ENCODE data around the gene SCAMP2. TPM values are rescaled to one million over a fixed set of nuclear protein-coding genes. Genes with fewer than 3 reads are reported as not detected.

SCAMP2 gene
- total and polyA plus RNA-seq, 9 donors: 17.3 to 74.5 (median 54.2) TPM

DNA sequence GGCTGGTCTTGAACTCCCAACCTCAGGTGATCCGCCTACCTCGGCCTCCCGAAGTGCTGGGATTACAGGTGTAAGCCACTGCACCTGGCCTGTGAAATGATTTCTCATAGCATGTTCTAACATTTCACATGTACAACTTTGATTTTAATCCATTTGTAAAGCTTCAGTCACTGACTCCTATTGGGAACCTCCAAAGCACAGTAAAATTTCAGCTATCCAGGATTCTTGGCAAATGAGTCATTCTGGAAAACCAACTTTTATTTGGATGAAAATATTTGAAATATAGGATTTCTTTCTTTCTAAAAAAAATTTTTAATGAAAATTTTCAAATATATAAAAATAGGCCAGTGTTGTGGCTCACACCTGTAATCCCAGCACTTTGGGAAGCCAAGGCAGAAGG is 63.2 kb downstream of the SCAMP2 start:
- H3K27ac ChIP-seq (ENCODE audit: low read length): no peak overlapping the region

DNA sequence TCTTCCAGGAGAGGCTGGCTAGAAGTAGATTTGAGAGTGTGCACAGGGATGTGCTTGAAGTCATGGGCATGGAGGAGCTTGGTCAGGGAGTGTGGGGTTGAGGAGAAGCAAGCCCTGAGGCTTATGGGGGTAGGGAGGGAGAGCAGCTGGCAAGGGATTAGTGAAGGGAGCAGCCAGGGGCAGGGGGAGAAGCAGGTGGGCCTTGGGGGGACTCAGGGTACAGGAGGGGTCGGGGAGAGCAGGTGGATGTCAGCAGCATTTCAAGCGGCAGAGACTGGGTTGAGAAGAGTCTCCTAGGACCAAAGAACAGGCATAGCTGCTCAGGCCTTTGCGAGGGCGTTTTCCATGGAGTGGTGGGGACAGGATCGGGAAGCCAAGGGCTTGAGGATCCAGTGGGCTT is 63.9 kb downstream of the SCAMP2 start:
- Histone ChIP-seq H3K27ac (ENCODE audit: low read length) (no peak overlapping the region), H3K4me1 (ENCODE audit: control insufficient read depth, insufficient read depth, low read length) (peaks cover 2% of the 10 kb centered on the region), H3K36me3 (ENCODE audit: control insufficient read depth, insufficient read depth, low read length) (peaks cover under 1% of the 10 kb centered on the region), H3K9me3 (replicated peaks; ENCODE audit: control insufficient read depth, low read depth, low read length) (no peaks in the 10 kb centered on the region), H3K27me3 (ENCODE audit: control insufficient read depth, insufficient read depth, low read length) (peaks cover 2% of the 10 kb centered on the region), H3K4me3 (ENCODE audit: low read length) (no peak overlapping the region)
- WGBS (ENCODE audit: insufficient coverage): 78% methylated on average over 5 of the region's 5 CpGs
- no peak for DNase-seq

More for the DNA sequence above, 63.2 kb downstream of the SCAMP2 start:
- no CpG with 5 or more reads among the region's 3 CpGs for WGBS (ENCODE audit: insufficient coverage)
- no peaks in the 10 kb centered on the region for H3K36me3 ChIP-seq (ENCODE audit: control insufficient read depth, insufficient read depth, low read length)
- DNase-seq: no peak
- H3K4me1 ChIP-seq (ENCODE audit: control insufficient read depth, insufficient read depth, low read length): peaks cover 2% of the 10 kb centered on the region
- no peak overlapping the region for H3K4me3 ChIP-seq (ENCODE audit: low read length)
- H3K27me3 ChIP-seq (ENCODE audit: control insufficient read depth, insufficient read depth, low read length): peaks cover 2% of the 10 kb centered on the region
- H3K9me3 ChIP-seq (replicated peaks; ENCODE audit: control insufficient read depth, low read depth, low read length): no peaks in the 10 kb centered on the region

DNA sequence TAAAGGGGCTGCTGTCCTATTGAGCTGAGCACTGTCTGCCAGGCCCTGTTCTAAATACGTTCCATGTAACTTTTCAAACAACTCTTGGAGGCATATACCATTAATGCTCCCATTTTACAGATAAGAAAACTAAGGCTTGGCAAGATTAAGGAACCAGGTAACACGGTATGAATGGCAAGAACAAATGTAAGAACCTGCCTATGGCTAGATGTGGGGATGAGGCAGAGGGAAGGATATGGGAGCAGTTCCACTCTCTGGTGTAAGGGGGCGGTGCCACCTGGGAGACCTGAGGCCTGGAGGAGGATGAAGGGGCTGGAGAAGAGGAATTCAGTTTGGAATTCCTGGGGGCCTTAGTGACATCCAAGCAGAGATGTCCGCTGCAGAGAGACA is 64.3 kb downstream of the SCAMP2 start:
- peaks cover 4% of the 10 kb centered on the region for H3K36me3 ChIP-seq (ENCODE audit: control insufficient read depth, insufficient read depth, low read length)
- no peak for DNase-seq
- H3K27me3 ChIP-seq (ENCODE audit: control insufficient read depth, insufficient read depth, low read length): peaks cover 2% of the 10 kb centered on the region
- no peaks in the 10 kb centered on the region for H3K9me3 ChIP-seq (replicated peaks; ENCODE audit: control insufficient read depth, low read depth, low read length)
- 51% methylated on average over 3 of the region's 4 CpGs for WGBS (ENCODE audit: insufficient coverage)
- H3K4me3 ChIP-seq (ENCODE audit: low read length): no peak overlapping the region
- H3K4me1 ChIP-seq (ENCODE audit: control insufficient read depth, insufficient read depth, low read length): peaks cover 2% of the 10 kb centered on the region
- H3K27ac ChIP-seq (ENCODE audit: low read length): no peak overlapping the region

DNA sequence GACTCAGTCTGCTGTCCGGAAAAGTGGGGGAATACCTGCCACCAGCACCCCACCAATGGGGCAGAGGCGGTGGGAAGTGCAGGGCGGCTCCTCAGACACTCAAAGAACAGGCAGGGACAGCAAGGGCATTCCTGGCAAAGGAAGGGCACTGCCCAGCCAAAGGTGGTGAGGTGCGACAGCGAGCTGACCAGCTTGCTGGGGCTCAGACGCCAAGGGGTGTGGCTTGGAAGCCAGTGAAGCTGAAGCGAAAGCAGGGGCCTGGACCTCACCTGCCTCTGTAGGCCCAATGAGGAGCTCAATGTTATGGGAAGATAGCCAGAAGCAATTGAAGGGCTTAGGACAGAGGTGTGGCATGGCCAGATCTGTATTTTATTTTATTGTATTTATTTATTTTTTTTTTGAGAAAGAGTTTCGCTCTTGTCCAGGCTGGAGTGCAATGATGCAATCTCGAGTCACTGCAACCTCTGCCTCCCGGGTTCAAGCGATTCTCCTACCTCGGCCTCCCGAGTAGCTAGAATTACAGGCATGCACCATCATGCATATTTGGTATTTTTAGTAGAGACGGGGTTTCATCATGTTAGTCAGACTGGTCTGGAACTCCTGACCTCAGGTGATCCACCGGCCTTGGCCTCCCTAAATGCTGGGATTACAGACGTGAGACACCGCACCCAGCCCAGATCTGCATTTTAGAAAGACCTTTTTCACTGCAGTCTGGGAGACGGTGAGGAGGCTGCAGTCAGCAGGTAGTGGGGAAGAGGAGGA is 64.9 kb downstream of the SCAMP2 start:
- DNase-seq: no peak
- H3K36me3 ChIP-seq (ENCODE audit: control insufficient read depth, insufficient read depth, low read length): peaks cover 10% of the 10 kb centered on the region

GRCh38 chr15:74807282-74807681 is 65.9 kb downstream of the SCAMP2 start:
- Histone ChIP-seq H3K4me3 (ENCODE audit: low read length) (no peak overlapping the region), H3K36me3 (ENCODE audit: control insufficient read depth, insufficient read depth, low read length) (peaks cover 20% of the 10 kb centered on the region), H3K27me3 (ENCODE audit: control insufficient read depth, insufficient read depth, low read length) (no peaks in the 10 kb centered on the region), H3K4me1 (ENCODE audit: control insufficient read depth, insufficient read depth, low read length) (no peaks in the 10 kb centered on the region), H3K27ac (ENCODE audit: low read length) (no peak overlapping the region), H3K9me3 (replicated peaks; ENCODE audit: control insufficient read depth, low read depth, low read length) (no peaks in the 10 kb centered on the region)
- no peak for DNase-seq
- 63% methylated on average over 5 of the region's 5 CpGs for WGBS (ENCODE audit: insufficient coverage)

More for the DNA sequence above, 64.9 kb downstream of the SCAMP2 start:
- Histone ChIP-seq H3K27ac (ENCODE audit: low read length) (no peak overlapping the region), H3K9me3 (replicated peaks; ENCODE audit: control insufficient read depth, low read depth, low read length) (no peaks in the 10 kb centered on the region), H3K27me3 (ENCODE audit: control insufficient read depth, insufficient read depth, low read length) (peaks cover 2% of the 10 kb centered on the region), H3K4me3 (ENCODE audit: low read length) (no peak overlapping the region), H3K4me1 (ENCODE audit: control insufficient read depth, insufficient read depth, low read length) (peaks cover 2% of the 10 kb centered on the region)
- 72% methylated on average over 16 of the region's 18 CpGs for WGBS (ENCODE audit: insufficient coverage)

GRCh38 chr15:74804935-74805334 is 68.2 kb downstream of the SCAMP2 start:
- no peaks in the 10 kb centered on the region for H3K27me3 ChIP-seq (ENCODE audit: control insufficient read depth, insufficient read depth, low read length)
- no peak for DNase-seq
- no peak overlapping the region for H3K4me3 ChIP-seq (ENCODE audit: low read length)
- H3K9me3 ChIP-seq (replicated peaks; ENCODE audit: control insufficient read depth, low read depth, low read length): no peaks in the 10 kb centered on the region
- WGBS (ENCODE audit: insufficient coverage): 50% methylated on average over 6 of the region's 6 CpGs
- no peaks in the 10 kb centered on the region for H3K4me1 ChIP-seq (ENCODE audit: control insufficient read depth, insufficient read depth, low read length)
- peaks cover 43% of the 10 kb centered on the region for H3K36me3 ChIP-seq (ENCODE audit: control insufficient read depth, insufficient read depth, low read length)
- no peak overlapping the region for H3K27ac ChIP-seq (ENCODE audit: low read length)

DNA sequence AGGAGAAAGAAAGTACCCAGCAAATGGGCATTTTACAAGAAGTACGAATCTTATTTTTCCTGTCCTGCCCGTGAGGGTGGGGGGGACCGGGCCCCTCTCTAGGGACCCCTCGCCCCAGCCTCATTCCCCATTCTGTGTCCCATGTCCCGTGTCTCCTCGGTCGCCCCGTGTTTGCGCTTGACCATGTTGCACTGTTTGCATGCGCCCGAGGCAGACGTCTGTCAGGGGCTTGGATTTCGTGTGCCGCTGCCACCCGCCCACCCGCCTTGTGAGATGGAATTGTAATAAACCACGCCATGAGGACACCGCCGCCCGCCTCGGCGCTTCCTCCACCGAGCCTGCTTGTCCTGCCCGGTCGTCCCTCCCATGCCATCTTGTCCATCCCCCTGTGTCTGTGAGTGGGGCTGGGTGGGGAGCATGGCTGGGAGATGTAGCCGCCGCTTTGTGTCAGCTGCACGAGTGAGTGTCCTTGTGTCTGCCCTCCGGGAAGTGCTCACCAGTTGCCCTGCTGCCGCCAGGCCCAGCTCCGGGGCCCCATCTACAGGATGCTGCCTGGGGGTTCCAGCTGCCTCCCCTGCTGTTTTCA is 70.2 kb downstream of the SCAMP2 start:
- H3K9me3 ChIP-seq (replicated peaks; ENCODE audit: control insufficient read depth, low read depth, low read length): no peaks in the 10 kb centered on the region
- 88% methylated on average over 22 of the region's 31 CpGs for WGBS (ENCODE audit: insufficient coverage)
- H3K27ac ChIP-seq (ENCODE audit: low read length): no peak overlapping the region
- H3K36me3 ChIP-seq (ENCODE audit: control insufficient read depth, insufficient read depth, low read length): peaks cover 58% of the 10 kb centered on the region
- no peaks in the 10 kb centered on the region for H3K27me3 ChIP-seq (ENCODE audit: control insufficient read depth, insufficient read depth, low read length)
- H3K4me1 ChIP-seq (ENCODE audit: control insufficient read depth, insufficient read depth, low read length): no peaks in the 10 kb centered on the region
- H3K4me3 ChIP-seq (ENCODE audit: low read length): no peak overlapping the region
- no peak for DNase-seq

- Histone ChIP-seq H3K27ac (ENCODE audit: low read length) (no peak overlapping the region), H3K4me3 (ENCODE audit: low read length) (no peak overlapping the region), H3K36me3 (ENCODE audit: control insufficient read depth, insufficient read depth, low read length) (peaks cover 63% of the 10 kb centered on the region), H3K4me1 (ENCODE audit: control insufficient read depth, insufficient read depth, low read length) (no peaks in the 10 kb centered on the region), H3K27me3 (ENCODE audit: control insufficient read depth, insufficient read depth, low read length) (no peaks in the 10 kb centered on the region), H3K9me3 (replicated peaks; ENCODE audit: control insufficient read depth, low read depth, low read length) (no peaks in the 10 kb centered on the region)
- no peak for DNase-seq
- 86% methylated on average over 16 of the region's 20 CpGs for WGBS (ENCODE audit: insufficient coverage)
These were observed 70.9 kb downstream of the SCAMP2 start for GRCh38 chr15:74802290-74802689.

GRCh38 chr15:74801311-74801997 is 71.7 kb downstream of the SCAMP2 start:
- no peaks in the 10 kb centered on the region for H3K4me1 ChIP-seq (ENCODE audit: control insufficient read depth, insufficient read depth, low read length)
- no peaks in the 10 kb centered on the region for H3K27me3 ChIP-seq (ENCODE audit: control insufficient read depth, insufficient read depth, low read length)
- no peaks in the 10 kb centered on the region for H3K9me3 ChIP-seq (replicated peaks; ENCODE audit: control insufficient read depth, low read depth, low read length)
- H3K36me3 ChIP-seq (ENCODE audit: control insufficient read depth, insufficient read depth, low read length): peaks cover 63% of the 10 kb centered on the region
- 90% methylated on average over 14 of the region's 18 CpGs for WGBS (ENCODE audit: insufficient coverage)
- no peak overlapping the region for H3K4me3 ChIP-seq (ENCODE audit: low read length)
- DNase-seq: no peak
- no peak overlapping the region for H3K27ac ChIP-seq (ENCODE audit: low read length)

DNA sequence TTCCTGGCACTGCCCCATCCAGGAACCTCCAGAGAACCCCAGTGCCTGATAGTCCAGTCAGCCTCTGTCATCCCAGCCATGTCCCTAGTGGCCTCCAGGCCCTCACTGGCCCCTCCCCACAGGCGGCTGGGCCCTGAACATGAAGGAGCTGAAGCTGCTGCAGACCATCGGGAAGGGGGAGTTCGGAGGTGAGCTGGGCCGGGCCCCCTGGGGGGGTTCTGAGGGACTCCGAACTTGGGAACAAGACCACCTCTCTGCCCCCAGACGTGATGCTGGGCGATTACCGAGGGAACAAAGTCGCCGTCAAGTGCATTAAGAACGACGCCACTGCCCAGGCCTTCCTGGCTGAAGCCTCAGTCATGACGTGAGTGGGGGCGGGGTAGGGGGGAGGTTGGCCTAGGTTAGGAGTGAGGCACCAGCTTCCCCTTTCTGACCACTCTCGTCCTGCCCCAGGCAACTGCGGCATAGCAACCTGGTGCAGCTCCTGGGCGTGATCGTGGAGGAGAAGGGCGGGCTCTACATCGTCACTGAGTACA is 72.5 kb downstream of the SCAMP2 start:
- no peak overlapping the region for H3K4me3 ChIP-seq (ENCODE audit: low read length)
- 79% methylated on average over 14 of the region's 20 CpGs for WGBS (ENCODE audit: insufficient coverage)
- no peak for DNase-seq
- H3K9me3 ChIP-seq (replicated peaks; ENCODE audit: control insufficient read depth, low read depth, low read length): no peaks in the 10 kb centered on the region
- H3K36me3 ChIP-seq (ENCODE audit: control insufficient read depth, insufficient read depth, low read length): peaks cover 63% of the 10 kb centered on the region
- no peaks in the 10 kb centered on the region for H3K27me3 ChIP-seq (ENCODE audit: control insufficient read depth, insufficient read depth, low read length)
- H3K4me1 ChIP-seq (ENCODE audit: control insufficient read depth, insufficient read depth, low read length): no peaks in the 10 kb centered on the region
- H3K27ac ChIP-seq (ENCODE audit: low read length): no peak overlapping the region

Measured in muscle of leg (tissue), 11 donors.